Posterior cingulate gyrus (tissue), 11 donors: ENCODE measurements around the gene SCO1.
"Not testable (repeated sequence)": the region's sequence is repeated elsewhere in the genome, so short reads cannot be mapped to it uniquely, and the experiment has no call there.

Experiments
- DNase-seq, 10 donors: peaks; one replicate each; pipeline versions ENCODE4 v3.0.0 to v3.0.0-alpha.2; 2020 to 2021; ENCODE audit warnings: mixed read lengths in 3 of 10
- intact Hi-C: fragments of 100-400 bp; cut with DNase I; formaldehyde crosslinking; loops from one replicate; pipeline ENCODE4 v1.15.1; 2023

Gene SCO1

GRCh38 chr17:10728331-10728892, 31.1 kb upstream of the SCO1 start:
- DNase-seq: no peak
- intact Hi-C loops: no loop called here

GRCh38 chr17:10727192-10727591, 29.9 kb upstream of the SCO1 start:
- intact Hi-C loops: no loop called here
- no peak for DNase-seq

- intact Hi-C loops: no loop called here
- no peak for DNase-seq
Observed at GRCh38 chr17:10726196-10726595, 28.9 kb upstream of the SCO1 start.

GRCh38 chr17:10725262-10725661, 27.9 kb upstream of the SCO1 start:
- DNase-seq: no peak
- intact Hi-C loops: no loop called here

GRCh38 chr17:10724546-10725195, 27.3 kb upstream of the SCO1 start:
- no peak for DNase-seq
- intact Hi-C loops: no loop called here

- intact Hi-C loops: no loop called here
- no peak for DNase-seq
Observed at GRCh38 chr17:10718547-10718946, 21.2 kb upstream of the SCO1 start.

GRCh38 chr17:10716218-10716617, 18.9 kb upstream of the SCO1 start:
- DNase-seq: no peak
- intact Hi-C loops: no loop called here

GRCh38 chr17:10713318-10713717, 16.0 kb upstream of the SCO1 start:
- intact Hi-C loops: no loop called here
- DNase-seq: no peak

- intact Hi-C loops: no loop called here
- no peak for DNase-seq
Observed at GRCh38 chr17:10705727-10706126, 8.4 kb upstream of the SCO1 start.

GRCh38 chr17:10702574-10702973, 5.2 kb upstream of the SCO1 start:
- no peak for DNase-seq
- intact Hi-C loops: no loop called here

GRCh38 chr17:10699856-10700255, 2.5 kb upstream of the SCO1 start:
- no peak for DNase-seq
- intact Hi-C loops: no loop called here

GRCh38 chr17:10698096-10698818, 924 bp upstream of the SCO1 start:
- intact Hi-C loops: no loop called here
- DNase-seq: no peak

- intact Hi-C loops, DNase-seq: not testable (repeated sequence)
Observed at GRCh38 chr17:10695875-10696407, 1.4 kb downstream of the SCO1 start.

GRCh38 chr17:10687499-10687898, 9.8 kb downstream of the SCO1 start:
- intact Hi-C loops: no loop called here
- DNase-seq: no peak

- intact Hi-C loops: no loop called here
- no peak for DNase-seq
Observed at GRCh38 chr17:10683853-10684252, 13.5 kb downstream of the SCO1 start.

- intact Hi-C loops: no loop called here
- DNase-seq: no peak
Observed at GRCh38 chr17:10681866-10682446, 15.4 kb downstream of the SCO1 start.

- intact Hi-C loops: no loop called here
- no peak for DNase-seq
Observed at GRCh38 chr17:10674704-10675103, 22.6 kb downstream of the SCO1 start.

- intact Hi-C loops: no loop called here
- peak in 1 of 10 donors; percentile 40 for DNase-seq
Observed at GRCh38 chr17:10673312-10673711, 24.0 kb downstream of the SCO1 start.

GRCh38 chr17:10668775-10669174, 28.6 kb downstream of the SCO1 start:
- DNase-seq: no peak
- intact Hi-C loops: no loop called here

- intact Hi-C loops: no loop called here
- DNase-seq: no peak
Observed at GRCh38 chr17:10666906-10667305, 30.4 kb downstream of the SCO1 start.

GRCh38 chr17:10664571-10664970, 32.8 kb downstream of the SCO1 start:
- intact Hi-C loops: no loop called here
- DNase-seq: no peak
